GM18508 (cell line): ENCODE measurements around the gene PDZD8.
"Not testable (repeated sequence)": the region's sequence is repeated elsewhere in the genome, so short reads cannot be mapped to it uniquely, and the experiment has no call there.

Source experiments
- ATAC-seq: cut with Tn5 transposase; IDR thresholded peaks from one replicate; pipeline ENCODE4 v1.9.1; 2021; ENCODE audit warnings: moderate number of reproducible peaks; ENCODE audit not compliant: insufficient read depth, unreplicated experiment

Gene PDZD8

DNA sequence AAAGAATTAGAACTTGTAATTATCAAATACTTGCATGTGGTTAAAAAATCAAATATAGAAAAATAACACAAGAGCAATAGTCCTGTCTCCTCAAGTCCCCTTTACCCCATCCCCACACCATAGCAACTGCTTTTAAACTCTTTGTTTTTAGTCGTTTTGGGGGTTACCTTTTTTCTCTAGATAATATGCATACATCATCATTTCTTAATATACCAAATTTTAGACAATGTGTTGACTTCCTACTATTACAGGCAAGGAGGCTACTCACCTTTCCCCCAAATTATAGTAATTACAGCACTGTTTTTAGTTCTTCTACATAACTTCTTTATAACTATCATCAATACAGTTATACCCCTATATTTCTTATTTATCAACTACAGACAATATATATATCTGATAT, 77.0 kb downstream of the PDZD8 start:
- ATAC-seq, result no peak

DNA sequence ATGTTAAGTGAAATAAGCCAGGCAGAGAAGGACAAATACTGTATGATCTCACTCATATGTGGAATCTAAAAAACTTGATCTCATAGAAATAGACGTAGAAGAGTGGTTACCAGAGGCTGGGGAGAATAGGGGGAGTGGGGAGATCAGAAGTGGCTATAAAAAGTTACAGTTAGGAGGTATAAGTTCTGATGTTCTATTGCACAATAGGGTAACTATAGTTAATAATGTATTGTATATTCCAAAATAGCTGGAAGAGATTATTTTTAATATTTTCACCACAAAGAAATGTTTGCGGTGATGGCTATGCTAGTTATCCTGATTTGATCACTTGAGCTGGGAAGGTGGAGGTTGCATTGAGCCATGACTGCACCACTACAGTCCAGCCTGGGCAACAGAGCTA, 80.5 kb downstream of the PDZD8 start:
- no peak for ATAC-seq

DNA sequence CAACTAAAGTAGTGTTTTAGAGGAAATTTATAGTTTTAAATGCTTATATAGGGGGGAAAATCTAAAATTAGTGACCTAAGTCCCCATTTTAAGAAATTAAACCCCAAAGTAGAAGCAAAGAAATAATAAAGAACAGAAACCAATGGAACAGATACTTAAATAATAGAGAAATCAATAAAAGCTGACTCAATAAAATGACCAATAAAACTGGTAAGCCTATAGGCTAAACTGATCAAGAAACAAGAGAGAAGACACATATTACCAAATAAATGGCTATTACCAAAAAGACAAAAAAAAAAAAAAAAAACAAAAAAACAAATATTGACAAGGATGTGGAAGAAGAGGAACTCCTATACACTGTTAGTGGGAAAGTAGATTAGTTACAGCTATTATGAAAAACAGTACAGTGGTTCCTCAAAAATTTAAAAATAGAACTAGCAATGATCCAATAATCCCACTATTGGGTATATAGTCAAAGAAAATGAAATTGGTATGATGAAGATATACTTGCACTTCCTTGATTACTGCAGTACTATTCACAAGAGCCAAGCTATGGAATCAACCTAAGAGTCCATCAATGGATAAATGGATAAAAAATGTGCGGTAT, 81.1 kb downstream of the PDZD8 start:
- no peak for ATAC-seq

DNA sequence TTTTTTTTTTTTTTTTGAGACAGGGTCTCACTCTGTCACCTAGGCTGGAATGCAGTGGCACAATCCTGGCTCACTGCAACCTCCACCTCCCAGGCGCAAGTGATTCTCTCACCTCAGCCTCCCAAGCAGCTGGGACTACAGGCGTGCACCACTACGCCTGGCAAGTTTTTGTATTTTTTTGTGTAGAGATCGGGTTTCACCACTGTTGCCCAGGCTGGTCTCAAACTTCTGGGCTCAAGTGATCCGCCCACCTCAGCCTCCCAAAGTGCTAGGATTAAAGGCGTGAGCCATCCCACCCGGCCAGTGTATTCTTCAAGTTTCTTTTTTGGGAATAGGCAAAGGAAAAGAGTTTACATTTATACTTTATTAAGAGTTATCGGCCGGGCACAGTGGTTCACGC, 84.4 kb downstream of the PDZD8 start:
- ATAC-seq, result not testable (repeated sequence)

DNA sequence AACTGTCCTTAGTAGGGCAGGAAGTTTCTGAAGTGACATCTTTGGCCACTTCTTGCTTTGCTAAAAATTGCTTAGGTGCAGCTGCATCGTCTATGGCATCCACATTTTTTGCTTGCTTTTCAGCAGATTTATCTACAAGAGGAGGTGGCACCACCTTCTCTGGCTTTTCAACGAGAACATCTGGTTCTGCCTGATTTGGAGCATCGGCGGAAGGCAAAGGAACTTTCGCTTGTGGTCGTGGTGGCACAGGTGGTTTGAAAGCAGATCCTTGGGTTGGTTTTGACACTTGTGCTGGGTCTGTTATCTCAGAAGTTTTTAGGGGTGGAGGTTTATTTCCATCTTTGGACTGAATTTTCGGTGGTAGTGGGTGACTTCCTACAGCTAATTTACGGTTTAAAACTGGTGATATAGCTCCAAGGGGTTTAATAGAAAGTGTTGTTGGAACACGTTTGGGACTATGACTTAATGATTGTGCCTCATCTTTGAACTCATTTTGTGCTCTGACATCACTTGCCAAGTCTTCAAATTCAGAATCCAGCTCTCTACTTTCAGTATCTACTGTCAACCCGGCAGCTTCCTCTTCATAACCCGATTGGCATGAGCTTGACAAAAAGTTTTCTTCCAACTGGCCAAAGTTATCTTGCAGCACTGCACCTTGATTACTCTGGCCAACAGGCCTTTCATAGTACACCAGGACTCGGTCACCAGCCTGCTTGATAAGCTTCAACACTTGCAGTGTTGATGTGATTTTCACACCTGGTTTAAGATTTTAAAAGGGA, 90.3 kb downstream of the PDZD8 start:
- ATAC-seq, result no peak

DNA sequence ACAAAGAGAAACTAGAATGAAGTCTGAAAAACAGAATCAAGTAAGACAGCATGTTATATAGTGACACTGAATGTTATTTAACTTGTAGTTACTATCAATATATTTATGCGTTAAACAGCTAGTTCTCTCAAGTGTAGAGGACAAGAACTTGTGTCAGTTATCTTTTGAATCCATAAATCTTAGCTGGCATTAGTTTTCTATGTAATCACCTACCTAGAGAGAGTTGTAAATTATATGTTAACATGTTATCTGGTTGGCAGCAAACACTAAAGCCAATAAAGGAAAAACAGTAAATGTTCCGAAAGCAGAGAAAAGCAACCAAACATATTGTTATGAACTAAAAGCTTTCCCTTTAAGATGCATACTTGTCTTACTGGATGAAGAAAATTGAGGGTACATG, 97.6 kb downstream of the PDZD8 start:
- no peak for ATAC-seq

DNA sequence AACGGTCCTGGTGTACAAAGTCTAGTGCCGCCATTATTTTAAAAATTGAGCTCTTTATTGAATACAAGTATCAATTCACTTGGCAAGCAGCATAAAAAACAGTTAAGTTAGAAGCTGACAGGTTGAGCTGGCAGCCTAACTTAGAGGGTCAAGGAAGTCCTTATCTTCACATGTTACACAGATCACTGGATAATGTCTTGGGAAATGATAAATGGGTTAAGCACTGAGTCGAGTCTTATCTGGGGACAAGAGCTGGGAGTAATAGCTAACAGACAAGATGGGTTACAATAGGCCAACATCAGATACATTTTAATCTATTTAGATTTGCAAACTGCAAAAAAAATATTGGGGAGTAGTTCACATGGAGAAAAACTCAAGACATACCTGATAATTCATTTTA, 100.1 kb downstream of the PDZD8 start:
- no peak for ATAC-seq

DNA sequence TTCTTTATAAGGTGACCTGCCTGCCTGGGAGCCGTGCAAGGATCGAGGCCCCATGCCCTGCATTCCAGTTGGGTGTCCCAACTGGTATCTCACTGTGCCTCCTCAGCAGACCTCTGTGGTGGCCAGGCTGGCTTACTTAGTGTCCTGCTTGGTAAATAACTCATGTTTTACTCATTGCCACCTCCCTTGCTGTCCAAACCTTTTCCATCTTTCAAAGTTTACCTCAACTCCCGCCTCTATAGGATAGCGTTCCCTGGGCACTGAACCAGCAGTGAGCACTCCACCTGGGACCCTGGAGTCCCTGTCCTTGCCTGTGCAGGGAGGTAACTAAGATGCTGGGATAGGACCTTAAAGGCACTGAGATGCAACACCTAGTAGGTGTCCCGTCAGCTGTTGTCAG, 100.7 kb downstream of the PDZD8 start:
- no peak for ATAC-seq

DNA sequence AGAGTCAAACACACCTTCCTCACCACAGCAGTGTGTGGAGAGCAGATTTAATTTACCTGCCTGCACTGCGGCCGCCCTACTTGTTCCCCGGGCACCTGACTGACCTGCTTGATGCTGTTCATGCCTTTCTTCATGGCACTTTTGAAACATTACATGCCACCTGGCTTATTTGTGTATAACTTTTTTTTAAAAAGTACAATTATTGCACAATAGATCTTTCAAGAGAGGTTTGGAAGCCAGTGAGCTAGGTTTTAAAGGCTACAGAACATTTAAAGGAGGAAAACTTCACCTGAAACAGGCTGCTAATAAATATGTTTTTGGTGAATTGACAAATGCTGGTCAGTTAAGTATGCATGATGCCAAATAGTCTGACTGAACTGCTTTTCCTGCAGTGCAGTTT, 101.3 kb downstream of the PDZD8 start:
- no peak for ATAC-seq

DNA sequence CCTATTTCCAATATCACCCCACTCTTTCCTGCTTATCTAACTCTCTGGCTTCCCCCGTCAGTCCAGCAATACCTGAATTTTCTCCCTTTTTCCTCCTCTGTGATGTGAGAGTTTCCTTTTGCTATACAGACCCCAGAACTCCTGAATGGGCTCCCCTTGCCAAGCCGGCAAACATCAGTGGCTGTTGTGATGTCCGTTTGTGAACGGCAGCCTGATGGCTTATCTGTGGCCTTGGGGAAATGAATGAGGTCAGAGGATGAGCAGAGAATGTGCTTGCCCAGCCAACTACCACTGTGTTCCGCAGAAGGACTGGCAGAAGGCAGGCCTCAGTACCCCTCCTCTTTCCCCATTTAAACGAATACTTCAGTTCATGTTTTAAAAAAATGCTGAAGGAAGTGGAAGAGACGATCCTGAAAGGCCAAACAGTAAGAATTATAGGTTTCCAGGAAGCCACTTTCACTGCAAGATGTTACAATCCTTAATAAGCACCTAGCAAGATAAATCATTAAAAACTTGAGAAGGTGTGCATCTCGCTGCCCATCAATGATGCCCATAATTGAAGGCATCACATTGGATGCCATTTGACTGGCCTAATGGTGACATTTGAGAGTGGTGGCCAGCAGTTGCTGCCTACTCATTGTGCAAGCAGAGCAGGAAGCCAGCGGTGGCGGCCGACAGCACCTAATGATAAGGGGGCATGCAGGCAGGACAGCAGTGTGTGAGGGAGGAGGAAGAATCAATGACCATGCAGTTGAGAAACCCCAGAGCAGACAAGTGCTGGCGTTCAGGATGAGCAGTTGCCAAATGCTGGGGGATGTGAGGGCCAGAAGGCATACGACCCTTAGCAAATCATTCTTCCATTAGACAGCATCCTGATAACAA, 102.8 kb downstream of the PDZD8 start:
- ATAC-seq, result no peak

DNA sequence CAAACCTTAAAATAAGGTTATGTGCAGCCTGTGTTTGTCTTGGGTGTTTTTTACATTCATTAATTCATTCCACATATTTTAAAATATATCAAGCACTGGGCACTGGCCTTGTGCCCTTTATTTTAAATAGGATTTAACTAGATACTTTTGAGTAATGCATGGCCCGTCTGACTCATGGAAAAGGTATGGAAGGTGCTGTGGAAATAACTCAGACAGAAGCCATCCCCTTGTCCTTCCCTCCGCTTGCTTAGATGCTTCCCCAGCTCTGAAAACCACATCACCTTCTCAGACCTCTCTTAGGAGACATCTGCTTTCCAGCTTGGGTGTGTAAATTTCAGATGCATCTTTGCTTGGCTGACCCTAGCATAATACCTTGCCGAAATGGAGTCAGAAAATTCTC, 103.8 kb downstream of the PDZD8 start:
- ATAC-seq, result no peak

DNA sequence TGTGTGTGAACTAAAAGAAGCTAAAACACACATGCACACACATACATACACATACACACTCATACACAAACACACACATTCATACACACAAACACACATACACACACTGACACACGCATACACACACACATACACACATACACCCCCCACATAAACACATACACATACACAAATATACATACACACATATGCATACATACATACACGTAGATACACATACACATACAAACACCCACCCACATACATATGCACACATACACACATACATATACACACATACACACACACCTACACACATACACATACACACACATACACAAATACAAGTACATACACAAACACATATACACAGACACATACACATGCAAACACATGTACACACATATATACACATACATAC, 106.3 kb downstream of the PDZD8 start:
- no peak for ATAC-seq

DNA sequence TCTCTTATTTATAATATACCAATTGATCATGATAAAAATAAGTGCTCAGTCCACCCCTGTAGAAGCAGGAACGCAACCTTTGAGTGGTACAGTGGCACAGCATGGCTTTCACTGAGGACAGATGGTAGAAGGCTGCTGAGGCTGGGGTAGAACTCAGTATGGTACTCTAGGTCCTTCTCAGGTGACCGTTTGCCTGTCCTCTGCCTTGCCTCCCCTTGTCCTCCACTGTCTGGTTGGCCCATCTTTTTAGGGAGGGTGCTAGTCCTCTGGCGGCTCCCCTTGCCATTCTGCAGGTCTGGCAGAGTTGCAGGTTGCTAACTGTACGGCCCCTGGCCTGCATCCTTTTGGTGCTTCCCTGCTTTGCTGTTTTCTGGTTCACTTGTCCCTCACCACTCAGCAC, 107.0 kb downstream of the PDZD8 start:
- ATAC-seq, result no peak

DNA sequence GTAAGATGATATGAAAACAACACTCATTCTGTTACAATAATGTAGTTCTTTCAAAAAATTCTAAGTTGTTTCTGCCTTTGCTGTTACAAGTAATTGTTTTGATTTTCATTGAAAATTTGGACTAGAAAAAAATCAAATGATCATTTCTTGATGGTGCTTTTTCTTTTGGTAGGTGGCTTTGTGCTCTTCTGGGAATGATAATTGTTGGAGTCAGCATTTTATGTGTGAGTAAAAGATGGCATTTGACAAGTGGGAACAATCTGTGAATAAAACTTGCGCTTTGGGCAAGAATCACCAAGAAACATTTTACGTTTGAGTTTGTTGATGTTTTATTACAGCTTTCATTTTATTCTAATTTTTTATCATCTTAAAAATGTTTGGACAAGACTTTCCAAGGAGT, 108.4 kb downstream of the PDZD8 start:
- no peak for ATAC-seq

DNA sequence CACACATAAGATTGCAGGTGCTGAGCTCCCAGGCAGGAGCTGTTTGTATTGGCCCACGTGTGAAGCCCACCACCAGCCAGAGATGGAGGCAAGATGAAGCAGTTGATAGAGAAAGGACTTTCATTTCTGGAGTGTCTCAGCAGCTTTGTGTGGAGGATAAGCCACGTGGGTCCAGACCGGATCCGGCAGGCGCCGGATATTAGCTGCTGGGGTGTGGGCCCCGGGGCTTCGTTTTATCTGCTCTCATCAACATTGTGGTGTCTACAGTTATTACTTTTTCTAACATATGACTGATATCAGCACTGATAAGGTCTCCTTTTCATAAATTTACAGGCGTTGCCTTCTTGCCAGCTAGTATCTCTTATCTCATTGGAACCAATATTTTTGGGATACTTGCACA, 108.8 kb downstream of the PDZD8 start:
- ATAC-seq, result no peak

DNA sequence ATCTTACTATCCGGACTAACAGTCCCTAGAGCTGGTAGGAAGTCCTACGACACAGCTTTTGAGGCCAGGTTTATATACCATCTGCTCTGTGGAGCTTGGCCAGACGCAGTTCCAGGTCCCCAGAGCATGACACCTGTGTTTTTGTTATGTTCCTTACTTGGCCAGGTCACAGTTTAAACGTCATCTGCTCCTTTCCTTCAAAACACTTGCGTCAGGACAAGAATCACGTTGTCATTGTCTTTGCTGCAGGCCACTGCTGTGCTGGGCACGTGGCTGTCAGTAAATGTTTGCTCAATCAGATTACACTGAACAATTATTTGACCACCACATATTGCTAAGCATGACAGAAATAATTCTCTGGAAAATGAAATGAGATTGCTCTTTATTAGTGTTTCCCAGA, 110.5 kb downstream of the PDZD8 start:
- ATAC-seq, result no peak

DNA sequence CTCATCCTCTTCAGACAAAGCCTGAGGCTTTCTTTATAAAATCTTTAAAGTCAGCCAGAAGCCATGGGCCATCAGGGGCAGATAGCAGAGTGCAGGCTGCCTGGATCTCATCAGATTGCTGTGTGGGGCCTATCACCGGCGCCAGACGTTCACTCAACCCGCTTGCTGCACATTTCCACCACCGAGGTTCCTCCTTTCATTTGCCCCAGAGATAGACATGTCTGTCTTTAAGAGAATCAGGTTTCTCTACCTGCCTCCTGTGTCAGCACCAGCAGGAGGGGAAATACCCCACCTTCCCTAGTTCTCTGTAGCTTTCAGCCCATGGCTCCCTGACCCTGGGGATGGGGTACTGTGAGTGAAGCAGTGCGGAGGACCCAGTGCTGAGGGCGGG, 112.3 kb downstream of the PDZD8 start:
- no peak for ATAC-seq

DNA sequence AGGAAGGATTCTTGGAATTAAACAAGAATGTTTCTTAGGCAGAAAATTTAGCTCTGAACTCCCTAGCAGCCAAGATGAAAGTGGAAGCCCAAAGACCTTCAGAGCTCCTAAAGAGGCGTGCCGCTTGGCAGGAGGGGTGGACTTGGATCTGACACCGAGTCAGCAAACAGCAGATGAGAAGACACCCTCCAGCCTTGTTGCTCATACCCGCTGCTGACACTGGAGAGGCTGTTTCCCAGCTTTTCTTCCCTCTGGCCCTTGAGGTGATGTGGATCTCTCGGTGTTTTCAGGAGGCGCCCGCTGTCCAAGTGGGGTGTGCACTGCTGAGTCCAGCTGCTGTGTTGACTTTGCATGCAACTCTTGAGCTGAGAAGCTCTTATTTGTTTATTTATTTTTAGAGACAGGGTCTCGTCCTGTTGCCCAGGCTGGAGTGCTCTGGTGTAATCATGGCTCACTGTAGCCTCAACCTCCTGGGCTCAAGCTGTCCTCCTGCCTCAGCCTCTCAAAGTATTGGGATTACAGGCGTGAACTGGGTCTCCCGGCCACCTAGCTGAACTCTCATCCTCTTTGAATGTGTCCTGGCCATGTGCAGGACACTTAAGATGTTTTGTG, 112.8 kb downstream of the PDZD8 start:
- ATAC-seq, result no peak

DNA sequence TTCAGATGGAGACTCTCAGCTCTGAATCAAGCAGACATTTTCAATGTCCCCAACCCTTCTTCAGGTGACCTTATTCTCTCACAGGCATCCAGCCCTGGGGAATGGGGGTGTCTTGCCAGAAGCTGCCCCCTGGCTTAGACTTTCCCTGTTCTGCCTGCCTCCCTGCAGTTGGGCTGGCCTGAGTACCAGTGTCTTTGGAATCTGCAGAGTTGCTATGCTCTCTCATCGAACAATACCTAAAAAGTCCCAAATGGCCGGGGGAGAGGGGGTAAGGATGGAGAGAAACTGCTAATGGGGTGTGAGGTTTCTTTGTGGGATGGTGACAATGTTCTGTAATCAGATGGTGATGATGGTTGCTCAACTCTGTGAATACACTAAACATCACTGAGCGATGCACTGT, 113.7 kb downstream of the PDZD8 start:
- no peak for ATAC-seq

DNA sequence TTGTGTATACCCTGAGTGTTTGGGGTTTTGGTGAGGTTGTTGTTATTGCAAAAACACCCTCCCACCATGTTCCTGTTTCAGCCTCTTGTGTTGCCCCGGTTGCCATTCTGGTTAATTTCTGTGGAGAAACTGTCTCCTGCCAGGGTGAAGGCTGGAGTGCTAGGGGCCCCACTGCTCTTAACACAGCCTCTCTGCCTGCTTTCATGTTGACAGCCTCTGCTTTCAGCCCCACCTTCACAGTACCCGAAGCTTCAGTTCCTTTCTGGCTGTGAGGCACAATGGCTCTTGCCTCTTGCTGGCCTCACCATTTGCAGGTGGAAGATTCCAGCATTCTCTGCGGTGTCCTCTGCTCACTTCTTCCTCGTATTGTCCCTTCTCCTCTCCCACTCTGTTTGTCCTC, 115.2 kb downstream of the PDZD8 start:
- ATAC-seq, result no peak

DNA sequence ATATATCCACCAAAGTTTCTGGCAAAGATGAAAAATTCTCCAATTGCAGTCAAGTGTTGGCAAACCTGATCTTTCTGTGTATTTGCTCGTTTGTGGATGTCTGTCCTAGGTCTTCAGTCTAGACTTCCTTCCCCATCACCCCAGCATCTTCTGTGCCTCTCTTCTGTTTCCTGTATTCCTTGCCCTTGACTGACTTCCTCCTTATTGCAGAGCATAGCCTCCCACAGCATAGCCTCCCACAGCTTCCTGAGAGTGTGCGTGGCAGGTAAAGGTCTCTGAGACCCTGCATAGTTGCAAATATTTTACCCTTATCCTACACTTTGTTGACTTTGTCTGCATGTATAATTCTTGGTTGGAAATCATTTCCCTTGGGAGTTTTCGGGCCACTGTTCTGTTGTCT, 116.0 kb downstream of the PDZD8 start:
- no peak for ATAC-seq
